K562 (cell line): ENCODE measurements around the gene SLC25A21. TPM values are rescaled to one million over a fixed set of nuclear protein-coding genes. Genes with fewer than 3 reads are reported as not detected.

Experiments
- ILK ChIP-seq: fragments of 450-650 bp; IDR thresholded peaks from 2 replicates; pipeline ENCODE4 v1.6.1; 2016; ENCODE audit warnings: missing genetic modification characterization, low read depth, mild to moderate bottlenecking, missing compliant biosample characterization, moderate library complexity, borderline replicate concordance
- KLF6 ChIP-seq: fragments of 250-450 bp; sonication (Bioruptor Pico); IDR thresholded peaks from 2 replicates; pipeline ENCODE4 v1.4.0; 2020; ENCODE audit warnings: mild to moderate bottlenecking, moderate library complexity, borderline replicate concordance
- PATZ1 ChIP-seq: fragments of 250-450 bp; sonication (Bioruptor Pico); IDR thresholded peaks from 2 replicates; pipeline ENCODE4 v1.5.0; 2020; ENCODE audit warnings: mild to moderate bottlenecking, borderline replicate concordance
- TBP ChIP-seq: optimal IDR thresholded peaks from 2 replicates; pipeline ENCODE3; 2011; ENCODE audit warnings: low read depth, low read length, improper control_type of control experiment
- ZNF165 ChIP-seq: fragments of 250-450 bp; sonication (Bioruptor Pico); IDR thresholded peaks from 2 replicates; pipeline ENCODE4 v1.4.0; 2020; ENCODE audit warnings: borderline replicate concordance
- polyA plus RNA-seq, 8 experiments: library from polyadenylated mRNA; depleted of rRNA in 4 of 8; stranded (reverse) in 5 of 8; unstranded in 3 of 8; fragments of >200 nt; fragmentation: Nextera tagmentation in 2 of 8; fragmentation: Illumina TruSeq in 1 of 8; extraction: Ambion mirVana in 2 of 8; extraction: Trizol in 1 of 8; gene quantifications; 2 replicates each; pipeline versions ENCODE4 v1.2.1 to v1.2.3, GENCODE V29; 2011 to 2014; ENCODE audit warnings: inconsistent platforms in 1 of 8, missing spikeins in 1 of 8
- total RNA-seq, 7 experiments: library from RNA; depleted of rRNA in 6 of 7; stranded (reverse); fragments of >200 nt in 6 of 7; fragmentation: Illumina TruSeq in 2 of 7; extraction: Trizol in 2 of 7; gene quantifications; 2 replicates each; pipeline versions ENCODE4 v1.2.1 to v1.2.3, GENCODE V29; 2011 to 2021; ENCODE audit warnings: low replicate concordance in 1 of 7
- TF ChIP-seq, protein P1 (sequence below): sonication (generic); formaldehyde crosslinking; IDR thresholded peaks from 2 replicates; pipeline ENCODE4 v1.8.0; 2022; ENCODE audit warnings: mild to moderate bottlenecking, missing genetic modification reagents
- TF ChIP-seq, protein P2 (sequence below): sonication (generic); formaldehyde crosslinking; IDR thresholded peaks from 2 replicates; pipeline ENCODE4 v1.8.1; 2023; ENCODE audit warnings: missing genetic modification reagents, mild to moderate bottlenecking, borderline replicate concordance

SLC25A21 gene
- total and polyA plus RNA-seq, 9 of the 15 experiments (the other 6 are each of a cell fraction or from before 2014, with no cell fraction given), result 15.2 to 46.7 (median 28.7) TPM

GRCh38 chr14:36870776-36871175 is 301.6 kb downstream of the SLC25A21 start (continued):
- TF ChIP-seq, protein P1, sequence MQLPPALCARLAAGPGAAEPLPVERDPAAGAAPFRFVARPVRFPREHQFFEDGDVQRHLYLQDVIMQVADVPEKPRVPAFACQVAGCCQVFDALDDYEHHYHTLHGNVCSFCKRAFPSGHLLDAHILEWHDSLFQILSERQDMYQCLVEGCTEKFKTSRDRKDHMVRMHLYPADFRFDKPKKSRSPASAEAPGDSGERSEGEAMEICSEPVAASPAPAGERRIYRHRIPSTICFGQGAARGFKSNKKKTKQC (CRISPR knock-in tag), result no peak
- no peak for TF ChIP-seq PATZ1 (CRISPR knock-in tag)
- no peak for TF ChIP-seq TBP
- no peak for TF ChIP-seq ILK
- TF ChIP-seq, protein P2, sequence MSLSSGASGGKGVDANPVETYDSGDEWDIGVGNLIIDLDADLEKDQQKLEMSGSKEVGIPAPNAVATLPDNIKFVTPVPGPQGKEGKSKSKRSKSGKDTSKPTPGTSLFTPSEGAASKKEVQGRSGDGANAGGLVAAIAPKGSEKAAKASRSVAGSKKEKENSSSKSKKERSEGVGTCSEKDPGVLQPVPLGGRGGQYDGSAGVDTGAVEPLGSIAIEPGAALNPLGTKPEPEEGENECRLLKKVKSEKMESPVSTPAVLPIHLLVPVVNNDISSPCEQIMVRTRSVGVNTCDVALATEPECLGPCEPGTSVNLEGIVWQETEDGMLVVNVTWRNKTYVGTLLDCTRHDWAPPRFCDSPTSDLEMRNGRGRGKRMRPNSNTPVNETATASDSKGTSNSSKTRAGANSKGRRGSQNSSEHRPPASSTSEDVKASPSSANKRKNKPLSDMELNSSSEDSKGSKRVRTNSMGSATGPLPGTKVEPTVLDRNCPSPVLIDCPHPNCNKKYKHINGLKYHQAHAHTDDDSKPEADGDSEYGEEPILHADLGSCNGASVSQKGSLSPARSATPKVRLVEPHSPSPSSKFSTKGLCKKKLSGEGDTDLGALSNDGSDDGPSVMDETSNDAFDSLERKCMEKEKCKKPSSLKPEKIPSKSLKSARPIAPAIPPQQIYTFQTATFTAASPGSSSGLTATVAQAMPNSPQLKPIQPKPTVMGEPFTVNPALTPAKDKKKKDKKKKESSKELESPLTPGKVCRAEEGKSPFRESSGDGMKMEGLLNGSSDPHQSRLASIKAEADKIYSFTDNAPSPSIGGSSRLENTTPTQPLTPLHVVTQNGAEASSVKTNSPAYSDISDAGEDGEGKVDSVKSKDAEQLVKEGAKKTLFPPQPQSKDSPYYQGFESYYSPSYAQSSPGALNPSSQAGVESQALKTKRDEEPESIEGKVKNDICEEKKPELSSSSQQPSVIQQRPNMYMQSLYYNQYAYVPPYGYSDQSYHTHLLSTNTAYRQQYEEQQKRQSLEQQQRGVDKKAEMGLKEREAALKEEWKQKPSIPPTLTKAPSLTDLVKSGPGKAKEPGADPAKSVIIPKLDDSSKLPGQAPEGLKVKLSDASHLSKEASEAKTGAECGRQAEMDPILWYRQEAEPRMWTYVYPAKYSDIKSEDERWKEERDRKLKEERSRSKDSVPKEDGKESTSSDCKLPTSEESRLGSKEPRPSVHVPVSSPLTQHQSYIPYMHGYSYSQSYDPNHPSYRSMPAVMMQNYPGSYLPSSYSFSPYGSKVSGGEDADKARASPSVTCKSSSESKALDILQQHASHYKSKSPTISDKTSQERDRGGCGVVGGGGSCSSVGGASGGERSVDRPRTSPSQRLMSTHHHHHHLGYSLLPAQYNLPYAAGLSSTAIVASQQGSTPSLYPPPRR (CRISPR knock-in tag), result no peak
- TF ChIP-seq KLF6 (CRISPR knock-in tag), result no peak
- no peak for TF ChIP-seq ZNF165 (CRISPR knock-in tag)
